ACHN (cell line): ENCODE results near the gene LIPG.

Experiments
- DNase-seq: peaks from one replicate; pipeline ENCODE4 v3.0.0-alpha.2; 2015
- in situ Hi-C: cut with HindIII; loops from 2 replicates; pipeline ENCODE4 v1.10.0; 2017; ENCODE audit warnings: low sequenced_read_pairs, low pct_ligation_motif_present, low pct_unique_long_range_greater_than_20kb

LIPG gene

DNA sequence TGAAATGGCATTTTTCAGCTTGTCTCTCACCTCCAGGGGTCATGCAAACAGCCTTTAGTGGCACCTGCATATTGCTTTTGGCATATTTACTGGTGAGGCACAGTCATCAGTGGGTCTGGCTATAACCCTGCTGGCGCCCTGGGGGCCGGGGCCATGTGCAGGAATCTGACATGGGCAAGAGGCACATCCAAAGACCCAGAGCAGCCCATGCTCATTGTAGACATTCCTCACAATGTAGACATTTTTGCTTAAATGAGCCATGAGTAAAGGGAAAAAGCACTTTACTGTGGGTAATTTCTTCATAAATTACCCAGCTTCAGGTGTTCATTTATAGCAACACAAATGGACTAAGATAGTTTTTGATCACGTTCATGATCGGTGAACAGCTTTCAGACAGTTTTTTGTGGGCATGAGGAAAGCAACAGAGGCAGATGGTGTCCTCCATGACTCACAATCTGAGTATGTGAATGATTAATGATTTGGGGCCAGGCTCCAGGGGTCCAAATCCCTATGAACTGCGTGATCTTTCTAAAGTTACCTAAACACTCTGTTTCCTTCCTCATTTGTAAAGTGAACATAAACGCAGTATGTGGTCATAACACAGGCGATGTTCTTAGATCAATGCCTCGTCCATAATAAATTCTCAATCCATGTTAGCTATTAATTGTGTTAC is 85.8 kb downstream of the LIPG start:
- in situ Hi-C loops, result no loop called here
- no peak for DNase-seq

DNA sequence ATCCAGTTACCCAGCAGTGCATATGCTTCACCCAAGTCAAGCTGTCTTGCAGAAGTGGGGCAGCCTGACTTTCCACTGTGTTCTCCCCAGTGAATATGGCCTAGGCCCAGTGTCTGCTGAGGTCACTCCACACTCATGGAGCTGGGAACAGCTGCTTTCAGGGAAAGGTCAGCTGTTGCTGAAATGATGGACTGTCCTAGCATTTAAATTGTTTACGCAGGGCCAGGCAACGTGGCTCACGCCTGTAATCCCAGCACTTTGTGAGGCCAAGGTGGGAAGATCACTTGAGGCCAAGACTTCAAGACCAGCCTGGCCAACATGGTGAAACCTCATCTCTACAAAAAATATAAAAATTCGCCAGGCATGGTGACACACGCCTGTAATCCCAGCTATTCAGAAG is 86.5 kb downstream of the LIPG start:
- in situ Hi-C loops, result no loop called here

More for the DNA sequence above, 86.5 kb downstream of the LIPG start:
- no peak for DNase-seq
